Caco-2 (cell line): ENCODE measurements around the gene RGS6. TPM values are rescaled to one million over a fixed set of nuclear protein-coding genes. Genes with fewer than 3 reads are reported as not detected.

Experiments used
- BruUV-seq: library from RNA; stranded (reverse); fragments of 400-500 nt; replicated peaks from 2 replicates; lab custom pipeline; 2021; lab: Mats Ljungman, UMichigan
- CTCF ChIA-PET: fragments of 300-600 bp; sonication (Branson Sonifier 250); formaldehyde crosslinking; loops from one replicate; lab custom pipeline; 2022; ENCODE audit warnings: antibody characterized with exemption; lab: Charles Lee
- POLR2A ChIA-PET: fragments of 300-600 bp; sonication (Branson Sonifier 250); formaldehyde crosslinking; loops from one replicate; lab custom pipeline; 2022; ENCODE audit warnings: antibody characterized with exemption; lab: Charles Lee
- DNase-seq, 2 experiments: peaks; one replicate each; pipeline versions ENCODE4 v3.0.0 to v3.0.0-alpha.2; 2020 to 2022
- H3K27me3 ChIP-seq: replicated peaks from 2 replicates; pipeline ENCODE4 v1.6.0; 2011; ENCODE audit warnings: low read length; ENCODE audit not compliant: control insufficient read depth, insufficient read depth
- H3K36me3 ChIP-seq: 2 replicates; pipeline ENCODE4 v1.5.1; 2011; ENCODE audit warnings: low read length; ENCODE audit not compliant: control insufficient read depth, insufficient read depth
- H3K4me1 ChIP-seq: fragments of 250-450 bp; sonication (Bioruptor Pico); 2 replicates; pipeline ENCODE4 v1.5.1; 2020; ENCODE audit warnings: mild to moderate bottlenecking
- H3K4me3 ChIP-seq: 2 replicates; pipeline ENCODE4 v1.5.1; 2011; ENCODE audit warnings: low read depth, mild to moderate bottlenecking, control low read depth, low read length
- H3K9me3 ChIP-seq: fragments of 250-450 bp; sonication (Bioruptor Pico); 2 replicates; pipeline ENCODE4 v1.5.1; 2020; ENCODE audit warnings: mild to moderate bottlenecking, moderate library complexity
- H3K27ac Mint-ChIP-seq: one replicate; pipeline ENCODE4 v1.8.0; 2022; ENCODE audit warnings: mixed read lengths; ENCODE audit not compliant: unreplicated experiment
- H3K27me3 Mint-ChIP-seq: one replicate; pipeline ENCODE4 v1.8.0; 2022; ENCODE audit warnings: mixed read lengths; ENCODE audit not compliant: insufficient read depth, unreplicated experiment
- H3K36me3 Mint-ChIP-seq: one replicate; pipeline ENCODE4 v1.8.0; 2022; ENCODE audit warnings: mild to moderate bottlenecking, mixed read lengths; ENCODE audit not compliant: insufficient read depth, unreplicated experiment
- H3K4me1 Mint-ChIP-seq: one replicate; pipeline ENCODE4 v1.8.0; 2022; ENCODE audit warnings: low read depth, mixed read lengths; ENCODE audit not compliant: unreplicated experiment
- H3K4me3 Mint-ChIP-seq: one replicate; pipeline ENCODE4 v1.8.0; 2022; ENCODE audit warnings: mild to moderate bottlenecking, moderate library complexity, mixed read lengths; ENCODE audit not compliant: unreplicated experiment
- H3K9me3 Mint-ChIP-seq: one replicate; pipeline ENCODE4 v1.8.0; 2022; ENCODE audit warnings: mixed read lengths; ENCODE audit not compliant: unreplicated experiment
- CTCF ChIP-seq, 2 experiments: fragments of 200-600 bp in 1 of 2; IDR thresholded peaks; 1 replicate in 1 of 2; 2 replicates in 1 of 2; pipeline versions ENCODE4 v1.5.1 to v1.8.0; 2011 to 2022; ENCODE audit warnings: antibody characterized with exemption in 1 of 2, control low read depth in 1 of 2, inconsistent platforms in 1 of 2, low read depth in 1 of 2, low read length in 1 of 2, mild to moderate bottlenecking in 1 of 2, moderate library complexity in 1 of 2; ENCODE audit not compliant: insufficient read depth in 1 of 2, severe bottlenecking in 1 of 2, unreplicated experiment in 1 of 2
- intact Hi-C: fragments of 100-400 bp; cut with micrococcal nuclease; formaldehyde crosslinking; loops from one replicate; pipeline ENCODE4 v1.10.0; 2022; ENCODE audit not compliant: unreplicated experiment
- total RNA-seq: library from RNA; stranded (reverse); gene quantifications from 2 replicates; pipeline ENCODE4 v1.2.3, GENCODE V29; 2022

RGS6 gene
- total RNA-seq, 1 experiment from 2014 or later: not detected

GRCh38 chr14:72366619-72367018 is 434.4 kb downstream of the RGS6 start:
- no peak for DNase-seq
- intact Hi-C loops: no loop called here
- Mint-ChIP-seq H3K27ac (no peak overlapping the region), H3K36me3 (no peaks in the 10 kb centered on the region), H3K4me3 (no peak overlapping the region), H3K4me1 (no peaks in the 10 kb centered on the region), H3K27me3 (peaks cover 4% of the 10 kb centered on the region), H3K9me3 (no peaks in the 10 kb centered on the region)
- H3K4me1 ChIP-seq: no peaks in the 10 kb centered on the region
- H3K27me3 ChIP-seq: no peaks in the 10 kb centered on the region
- no peaks in the 10 kb centered on the region for H3K36me3 ChIP-seq
- no TSS peak for BruUV-seq
- H3K4me3 ChIP-seq: no peak overlapping the region
- H3K9me3 ChIP-seq: no peaks in the 10 kb centered on the region
- no peak for TF ChIP-seq CTCF (IDR thresholded peaks at IDR 0.05; ENCODE audit: insufficient read depth in 1 of 2, low read depth in 1 of 2, low read length in 1 of 2, severe bottlenecking in 1 of 2, unreplicated experiment in 1 of 2)
- POLR2A ChIA-PET: no interaction called here
- CTCF ChIA-PET: no interaction called here

- Histone ChIP-seq H3K36me3 (no peaks in the 10 kb centered on the region), H3K27me3 (no peaks in the 10 kb centered on the region), H3K4me1 (no peaks in the 10 kb centered on the region), H3K9me3 (no peaks in the 10 kb centered on the region), H3K4me3 (no peak overlapping the region)
- H3K4me3 Mint-ChIP-seq: no peak overlapping the region
- BruUV-seq: no TSS peak
- intact Hi-C loops: no loop called here
- no peak for TF ChIP-seq CTCF (IDR thresholded peaks at IDR 0.05; ENCODE audit: insufficient read depth in 1 of 2, low read depth in 1 of 2, low read length in 1 of 2, severe bottlenecking in 1 of 2, unreplicated experiment in 1 of 2)
- no peaks in the 10 kb centered on the region for H3K36me3 Mint-ChIP-seq
- H3K9me3 Mint-ChIP-seq: no peaks in the 10 kb centered on the region
- no peak overlapping the region for H3K27ac Mint-ChIP-seq
- DNase-seq: no peak
- H3K4me1 Mint-ChIP-seq: no peaks in the 10 kb centered on the region
- peaks cover 7% of the 10 kb centered on the region for H3K27me3 Mint-ChIP-seq
- CTCF ChIA-PET: no interaction called here
- POLR2A ChIA-PET: no interaction called here
Measured at GRCh38 chr14:72369106-72369505, 436.9 kb downstream of the RGS6 start.

GRCh38 chr14:72377016-72377415 is 444.8 kb downstream of the RGS6 start:
- ChIA-PET CTCF (no interaction called here), POLR2A (no interaction called here)
- Histone ChIP-seq H3K4me1 (no peaks in the 10 kb centered on the region), H3K9me3 (peaks cover 14% of the 10 kb centered on the region), H3K36me3 (no peaks in the 10 kb centered on the region), H3K27me3 (no peaks in the 10 kb centered on the region), H3K4me3 (no peak overlapping the region)
- no peaks in the 10 kb centered on the region for H3K36me3 Mint-ChIP-seq
- peaks cover 13% of the 10 kb centered on the region for H3K9me3 Mint-ChIP-seq
- intact Hi-C loops: no loop called here
- no peak overlapping the region for H3K4me3 Mint-ChIP-seq
- BruUV-seq: no TSS peak
- H3K27me3 Mint-ChIP-seq: peaks cover 8% of the 10 kb centered on the region
- no peak for DNase-seq
- H3K27ac Mint-ChIP-seq: no peak overlapping the region
- H3K4me1 Mint-ChIP-seq: no peaks in the 10 kb centered on the region
- TF ChIP-seq CTCF (IDR thresholded peaks at IDR 0.05; ENCODE audit: insufficient read depth in 1 of 2, low read depth in 1 of 2, low read length in 1 of 2, severe bottlenecking in 1 of 2, unreplicated experiment in 1 of 2): no peak
